Hepatic stellate cell (primary cell): ENCODE results near the gene NFIA.
"Not testable (repeated sequence)": the region's sequence is repeated elsewhere in the genome, so short reads cannot be mapped to it uniquely, and the experiment has no call there.

ENCODE experiments used
- DNase-seq: peaks from one replicate; pipeline ENCODE4 v3.0.0; 2011; ENCODE audit warnings: low spot score

Gene NFIA

DNA sequence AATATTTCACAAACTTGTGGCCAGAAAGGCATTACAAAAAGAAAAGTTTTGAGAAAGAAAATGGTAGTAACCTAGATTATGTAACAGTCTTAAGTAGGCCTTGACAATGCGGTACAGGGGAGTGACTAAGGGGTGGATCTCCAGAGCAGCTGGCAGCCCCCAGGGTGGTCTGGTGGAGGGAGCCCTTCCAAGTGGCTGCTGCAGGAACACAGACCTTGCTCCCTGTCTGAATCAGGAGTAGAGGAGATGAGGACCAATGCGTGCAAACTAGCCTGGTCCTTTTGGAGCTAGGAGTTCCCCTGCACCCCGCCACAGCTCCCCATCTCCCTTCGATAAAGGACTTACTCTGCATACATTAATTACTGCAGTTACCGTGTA, 189.0 kb downstream of the NFIA start:
- no peak for DNase-seq

DNA sequence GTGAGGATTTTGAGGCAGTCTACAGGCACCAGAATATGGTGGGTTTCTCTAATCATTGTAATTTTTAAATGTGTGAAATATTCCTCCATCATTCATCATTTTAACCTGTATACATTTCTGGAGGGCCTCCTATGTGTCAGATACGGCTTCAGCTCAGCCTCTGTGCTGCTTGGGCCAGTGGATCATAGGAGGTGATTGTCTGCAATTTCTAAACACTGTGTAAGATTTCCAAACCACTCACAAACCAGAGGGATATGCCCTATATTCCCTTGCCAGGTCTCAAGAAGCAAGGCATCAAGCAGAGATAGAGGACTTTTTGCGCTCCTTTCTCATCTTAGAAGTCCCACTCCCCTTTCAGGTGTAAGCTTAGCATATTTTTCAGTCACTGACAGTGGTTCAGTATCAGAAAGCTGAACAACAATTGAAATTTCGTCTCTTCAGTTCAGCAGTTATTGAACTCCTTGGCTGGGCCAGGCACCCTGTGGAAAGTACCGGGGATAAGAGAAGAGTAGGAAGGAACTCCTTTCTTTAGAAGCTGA, 190.9 kb downstream of the NFIA start:
- DNase-seq, result no peak

- no peak for DNase-seq
These were observed 191.5 kb downstream of the NFIA start for GRCh38 chr1:61273861-61274260.

- DNase-seq, result no peak
These were observed 192.6 kb downstream of the NFIA start for GRCh38 chr1:61274939-61275338.

- DNase-seq, result no peak
These were observed 193.9 kb downstream of the NFIA start for GRCh38 chr1:61276246-61276645.

GRCh38 chr1:61277121-61277690, 194.8 kb downstream of the NFIA start:
- no peak for DNase-seq

GRCh38 chr1:61278503-61278902, 196.1 kb downstream of the NFIA start:
- DNase-seq, result not testable (repeated sequence)

GRCh38 chr1:61278966-61279365, 196.6 kb downstream of the NFIA start:
- no peak for DNase-seq

GRCh38 chr1:61279570-61279969, 197.2 kb downstream of the NFIA start:
- no peak for DNase-seq

DNA sequence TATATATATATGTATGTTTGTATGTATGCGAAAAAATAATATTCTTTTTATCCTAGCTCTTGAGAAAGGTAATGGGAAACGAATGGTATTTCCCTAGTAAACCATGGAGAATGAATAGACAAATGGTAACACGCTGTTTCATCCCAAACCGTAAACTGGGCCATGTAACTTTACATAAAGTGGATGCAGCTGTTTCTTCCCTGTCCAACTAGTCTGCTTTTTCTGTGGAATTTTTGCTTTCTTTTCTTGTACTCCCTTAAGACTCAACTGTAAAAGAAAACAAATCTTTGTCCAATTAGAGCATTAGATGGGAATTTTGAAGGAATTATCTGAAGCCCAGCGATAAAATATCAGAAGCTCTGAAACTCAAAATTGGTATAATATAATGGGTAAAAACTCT, 198.1 kb downstream of the NFIA start:
- DNase-seq, result no peak

- no peak for DNase-seq
These were observed 200.0 kb downstream of the NFIA start for GRCh38 chr1:61282387-61282786.

GRCh38 chr1:61284248-61284854, 202.0 kb downstream of the NFIA start:
- no peak for DNase-seq

GRCh38 chr1:61284936-61285335, 202.6 kb downstream of the NFIA start:
- no peak for DNase-seq

DNA sequence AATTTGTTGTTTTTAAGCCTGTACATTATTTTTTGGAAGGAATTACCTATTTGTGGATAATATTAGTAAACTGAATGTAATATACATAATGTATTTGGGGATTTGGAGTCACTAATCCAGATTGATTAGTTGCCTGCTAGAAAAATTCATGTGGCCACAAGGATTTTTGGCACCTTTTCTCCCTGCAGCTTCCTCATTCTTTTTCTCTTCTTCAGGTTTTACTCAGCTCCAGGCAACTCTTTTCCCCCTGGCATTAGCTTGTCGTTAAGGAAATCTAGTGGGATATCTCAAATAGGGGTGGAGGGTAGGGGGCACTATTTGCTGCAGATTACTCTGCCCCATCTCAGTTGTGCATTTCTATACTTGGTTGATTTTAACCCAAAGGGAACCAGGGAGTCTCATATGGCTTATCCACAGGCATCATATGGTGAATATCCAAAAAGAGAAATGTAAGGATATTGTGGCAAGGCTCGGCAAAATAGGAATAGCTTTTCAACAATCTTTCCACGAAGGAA, 203.1 kb downstream of the NFIA start:
- DNase-seq, result no peak

GRCh38 chr1:61287014-61287413, 204.7 kb downstream of the NFIA start:
- DNase-seq, result peak; percentile 5

GRCh38 chr1:61287734-61288133, 205.4 kb downstream of the NFIA start:
- DNase-seq, result peak; percentile 29

- no peak for DNase-seq
These were observed 207.1 kb downstream of the NFIA start for GRCh38 chr1:61289232-61290098.

- no peak for DNase-seq
These were observed 208.2 kb downstream of the NFIA start for GRCh38 chr1:61290525-61290924.

GRCh38 chr1:61293197-61293596, 210.8 kb downstream of the NFIA start:
- no peak for DNase-seq

DNA sequence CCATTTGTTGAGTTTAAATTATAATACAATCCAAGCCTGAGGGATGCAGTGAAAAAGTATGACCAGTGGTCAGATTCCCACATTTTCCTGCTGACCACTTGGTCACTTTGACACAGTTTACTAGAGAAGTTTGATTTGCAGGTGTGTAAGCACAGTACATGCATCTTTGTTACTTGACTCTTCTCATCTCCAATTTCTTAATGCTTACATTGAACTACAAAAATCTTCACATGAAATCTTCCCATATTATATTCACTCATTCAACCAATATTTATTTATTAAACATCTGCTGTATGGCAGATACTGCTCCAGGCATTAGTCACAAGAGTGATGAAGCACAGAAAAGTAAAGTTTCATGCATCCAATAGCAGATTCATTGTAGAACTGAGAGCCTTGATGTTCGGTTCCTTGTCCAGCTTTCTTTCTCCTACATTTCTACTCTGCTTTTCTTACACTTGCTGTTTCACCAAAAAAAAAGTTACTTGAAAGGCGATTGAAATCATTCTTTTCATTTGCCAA, 211.7 kb downstream of the NFIA start:
- DNase-seq, result no peak

DNA sequence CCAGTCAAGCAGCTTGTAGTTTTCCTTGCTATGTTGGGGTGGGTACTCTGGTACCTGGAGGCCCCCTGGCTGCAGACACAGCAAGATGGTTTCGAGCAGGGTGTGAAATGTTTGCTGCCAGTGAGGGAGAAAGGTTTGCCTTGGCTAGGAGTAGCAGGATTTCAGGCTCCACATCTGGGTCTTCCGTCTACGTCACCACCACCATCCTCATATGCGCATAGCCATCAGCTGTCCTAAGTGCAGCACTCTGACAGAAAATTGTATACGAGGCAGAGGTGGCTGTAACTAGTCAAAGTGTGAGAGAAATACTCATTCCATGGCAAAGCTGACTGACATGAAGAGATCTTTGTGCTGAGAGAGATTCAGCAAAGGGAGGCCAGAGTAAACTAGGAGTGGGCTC, 212.6 kb downstream of the NFIA start:
- no peak for DNase-seq

DNA sequence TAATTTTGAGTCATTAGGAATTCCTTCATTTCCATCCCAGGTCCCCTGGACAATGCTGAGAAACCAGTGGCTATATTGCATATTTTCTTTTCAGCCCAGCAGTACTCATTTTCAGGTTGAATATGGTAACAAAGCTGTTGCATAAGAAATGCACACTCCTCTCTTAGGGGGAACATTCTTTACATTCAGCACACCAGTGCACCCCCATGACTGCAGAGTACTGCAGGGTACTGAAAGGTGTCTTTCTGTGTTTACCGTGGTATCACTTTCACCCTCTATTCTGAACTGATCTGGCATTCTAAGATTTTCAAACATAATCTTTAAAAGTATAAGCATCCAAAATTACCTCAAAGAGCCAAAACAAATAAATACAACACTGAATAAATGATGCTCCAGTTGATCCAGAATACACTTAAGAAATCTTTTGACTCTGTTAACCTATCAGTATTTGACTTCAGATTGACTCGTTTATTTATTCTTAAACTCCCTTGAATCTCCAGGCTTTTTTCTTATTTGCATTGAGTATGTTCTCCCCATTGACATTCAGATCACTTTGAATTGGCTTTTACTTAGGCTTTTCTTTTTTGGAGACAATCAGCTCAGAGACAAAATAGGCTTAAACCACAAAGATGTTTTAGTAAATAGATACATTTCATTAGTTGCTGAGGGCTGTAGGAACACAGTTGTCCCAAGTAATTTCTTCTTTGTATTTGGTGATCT, 213.6 kb downstream of the NFIA start:
- DNase-seq, result no peak
